ENCODE data around the gene NCAPD2.

The NCAPD2 gene, protein sequence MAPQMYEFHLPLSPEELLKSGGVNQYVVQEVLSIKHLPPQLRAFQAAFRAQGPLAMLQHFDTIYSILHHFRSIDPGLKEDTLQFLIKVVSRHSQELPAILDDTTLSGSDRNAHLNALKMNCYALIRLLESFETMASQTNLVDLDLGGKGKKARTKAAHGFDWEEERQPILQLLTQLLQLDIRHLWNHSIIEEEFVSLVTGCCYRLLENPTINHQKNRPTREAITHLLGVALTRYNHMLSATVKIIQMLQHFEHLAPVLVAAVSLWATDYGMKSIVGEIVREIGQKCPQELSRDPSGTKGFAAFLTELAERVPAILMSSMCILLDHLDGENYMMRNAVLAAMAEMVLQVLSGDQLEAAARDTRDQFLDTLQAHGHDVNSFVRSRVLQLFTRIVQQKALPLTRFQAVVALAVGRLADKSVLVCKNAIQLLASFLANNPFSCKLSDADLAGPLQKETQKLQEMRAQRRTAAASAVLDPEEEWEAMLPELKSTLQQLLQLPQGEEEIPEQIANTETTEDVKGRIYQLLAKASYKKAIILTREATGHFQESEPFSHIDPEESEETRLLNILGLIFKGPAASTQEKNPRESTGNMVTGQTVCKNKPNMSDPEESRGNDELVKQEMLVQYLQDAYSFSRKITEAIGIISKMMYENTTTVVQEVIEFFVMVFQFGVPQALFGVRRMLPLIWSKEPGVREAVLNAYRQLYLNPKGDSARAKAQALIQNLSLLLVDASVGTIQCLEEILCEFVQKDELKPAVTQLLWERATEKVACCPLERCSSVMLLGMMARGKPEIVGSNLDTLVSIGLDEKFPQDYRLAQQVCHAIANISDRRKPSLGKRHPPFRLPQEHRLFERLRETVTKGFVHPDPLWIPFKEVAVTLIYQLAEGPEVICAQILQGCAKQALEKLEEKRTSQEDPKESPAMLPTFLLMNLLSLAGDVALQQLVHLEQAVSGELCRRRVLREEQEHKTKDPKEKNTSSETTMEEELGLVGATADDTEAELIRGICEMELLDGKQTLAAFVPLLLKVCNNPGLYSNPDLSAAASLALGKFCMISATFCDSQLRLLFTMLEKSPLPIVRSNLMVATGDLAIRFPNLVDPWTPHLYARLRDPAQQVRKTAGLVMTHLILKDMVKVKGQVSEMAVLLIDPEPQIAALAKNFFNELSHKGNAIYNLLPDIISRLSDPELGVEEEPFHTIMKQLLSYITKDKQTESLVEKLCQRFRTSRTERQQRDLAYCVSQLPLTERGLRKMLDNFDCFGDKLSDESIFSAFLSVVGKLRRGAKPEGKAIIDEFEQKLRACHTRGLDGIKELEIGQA (N-terminal part only)

DNA sequence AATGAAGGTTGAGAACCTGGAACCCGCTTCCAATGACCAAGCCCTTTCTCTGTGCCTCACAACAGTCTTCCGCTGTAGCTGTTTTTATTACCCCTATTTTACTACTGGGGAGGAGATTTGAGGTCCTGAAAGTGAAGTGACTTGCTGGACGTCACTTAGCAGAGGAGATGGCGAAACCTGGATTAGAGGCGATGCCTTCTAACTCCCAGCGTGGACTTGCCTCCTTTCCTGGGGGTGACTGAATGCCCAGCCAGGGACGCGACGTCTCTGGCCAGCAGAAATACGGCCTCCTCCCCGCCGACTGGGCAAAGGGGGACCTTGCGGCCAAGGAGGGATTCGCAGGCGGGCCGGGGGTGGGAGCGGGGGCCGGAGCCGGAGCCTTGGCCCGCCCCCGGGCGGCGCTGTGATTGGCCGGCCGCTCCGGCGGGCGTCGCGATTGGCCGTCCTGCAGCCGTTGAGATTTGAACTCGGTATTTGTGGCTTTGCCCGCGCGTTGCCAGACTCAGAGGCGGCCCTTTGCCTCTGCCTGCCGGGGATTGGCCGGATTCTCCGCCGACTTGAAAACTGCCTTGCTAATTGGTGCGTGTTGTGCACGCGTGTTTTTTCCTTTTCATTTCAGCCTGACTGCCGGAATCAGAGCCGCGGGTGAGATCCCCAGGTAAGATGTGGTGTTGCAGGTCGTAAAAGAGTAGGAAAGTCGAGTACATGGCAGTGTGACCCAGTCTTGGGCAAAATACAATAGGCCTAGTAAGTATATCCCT, at the start of gene NCAPD2:
Gene NCAPD2, plus strand, starts transcription at position 606 of the 761 bp plus-strand sequence. CDS start 997 bp downstream, outside the sequence.
- DNase-seq, result peak; percentile 88 to 93

DNA sequence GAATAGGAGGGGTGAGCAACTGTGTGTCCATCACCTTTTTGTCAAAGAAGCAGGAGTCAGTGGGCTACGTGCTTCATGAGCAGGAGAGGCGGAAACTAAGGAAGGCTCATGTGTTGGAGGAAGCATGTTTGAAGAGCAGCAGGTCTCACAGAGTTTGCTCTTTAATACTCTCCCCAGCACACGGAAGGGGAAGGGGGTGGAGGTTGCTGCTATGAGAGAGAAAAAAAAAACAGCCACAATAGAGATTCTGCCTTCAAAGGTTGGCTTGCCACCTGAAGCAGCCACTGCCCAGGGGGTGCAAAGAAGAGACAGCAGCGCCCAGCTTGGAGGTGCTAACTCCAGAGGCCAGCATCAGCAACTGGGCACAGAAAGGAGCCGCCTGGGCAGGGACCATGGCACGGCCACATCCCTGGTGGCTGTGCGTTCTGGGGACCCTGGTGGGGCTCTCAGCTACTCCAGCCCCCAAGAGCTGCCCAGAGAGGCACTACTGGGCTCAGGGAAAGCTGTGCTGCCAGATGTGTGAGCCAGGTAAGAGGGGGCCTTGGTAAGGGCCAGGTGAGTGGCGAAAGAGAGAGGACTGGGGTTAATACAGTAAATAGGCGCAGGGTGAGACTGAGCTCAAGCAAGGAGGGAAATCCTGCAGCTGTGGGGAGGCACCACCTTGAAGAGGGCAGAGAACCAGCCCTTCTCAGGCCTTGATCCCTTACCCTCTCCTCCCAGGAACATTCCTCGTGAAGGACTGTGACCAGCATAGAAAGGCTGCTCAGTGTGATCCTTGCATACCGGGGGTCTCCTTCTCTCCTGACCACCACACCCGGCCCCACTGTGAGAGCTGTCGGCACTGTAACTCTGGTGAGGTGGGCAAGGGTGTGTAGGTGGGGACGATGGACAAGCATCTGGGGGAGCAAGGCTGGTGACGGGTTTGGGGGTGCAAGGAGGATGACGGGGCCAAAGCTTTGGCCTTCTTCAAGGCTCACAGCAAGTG, 48.9 kb upstream of the NCAPD2 start, which contains the start of gene CD27:
Gene CD27, plus strand, starts transcription at position 252 of the 985 bp plus-strand sequence. Its CDS starts 141 bp downstream, at position 393.
- DNase-seq, result no peak

DNA sequence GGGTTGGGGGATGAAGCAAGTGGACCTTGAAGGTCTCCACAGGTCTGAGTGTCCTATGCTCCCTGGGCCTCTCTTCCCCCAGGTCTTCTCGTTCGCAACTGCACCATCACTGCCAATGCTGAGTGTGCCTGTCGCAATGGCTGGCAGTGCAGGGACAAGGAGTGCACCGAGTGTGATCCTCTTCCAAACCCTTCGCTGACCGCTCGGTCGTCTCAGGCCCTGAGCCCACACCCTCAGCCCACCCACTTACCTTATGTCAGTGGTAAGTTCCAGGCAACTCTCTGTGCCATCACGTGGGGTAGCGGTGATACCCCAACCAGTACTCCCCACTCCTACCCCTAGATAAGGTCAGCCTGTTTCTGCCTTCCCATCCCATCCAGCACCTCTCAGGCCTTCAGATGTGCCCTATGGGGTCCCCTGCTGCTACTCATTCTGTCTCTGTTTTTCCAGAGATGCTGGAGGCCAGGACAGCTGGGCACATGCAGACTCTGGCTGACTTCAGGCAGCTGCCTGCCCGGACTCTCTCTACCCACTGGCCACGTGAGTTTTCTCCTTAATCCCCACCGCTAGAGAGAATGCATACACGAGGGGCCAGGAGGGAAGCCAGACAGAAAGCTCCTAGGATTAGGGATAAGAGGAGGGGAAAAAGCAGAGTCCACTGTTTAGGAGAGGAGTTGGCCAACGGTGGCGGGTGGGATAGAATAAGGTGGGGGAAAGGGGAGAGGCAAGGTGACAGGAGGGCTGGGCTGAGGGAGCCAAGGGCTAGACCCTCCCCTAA, 43.6 kb upstream of the NCAPD2 start:
- no peak for DNase-seq

DNA sequence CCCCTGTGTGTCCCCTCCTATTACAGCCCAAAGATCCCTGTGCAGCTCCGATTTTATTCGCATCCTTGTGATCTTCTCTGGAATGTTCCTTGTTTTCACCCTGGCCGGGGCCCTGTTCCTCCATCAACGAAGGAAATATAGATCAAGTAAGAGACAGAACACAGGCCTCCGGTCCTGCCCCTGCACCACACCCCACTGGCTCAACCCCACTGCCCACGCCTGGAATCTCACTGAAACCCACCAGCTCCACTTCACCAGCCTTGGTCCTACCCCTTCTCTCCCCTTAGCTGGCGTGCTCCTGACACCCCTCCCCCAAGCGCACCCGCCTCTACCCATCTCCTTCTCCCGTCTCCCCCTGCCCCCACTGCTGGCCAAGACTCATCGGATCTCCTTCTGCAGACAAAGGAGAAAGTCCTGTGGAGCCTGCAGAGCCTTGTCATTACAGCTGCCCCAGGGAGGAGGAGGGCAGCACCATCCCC, 43.0 kb upstream of the NCAPD2 start:
- DNase-seq, result no peak

DNA sequence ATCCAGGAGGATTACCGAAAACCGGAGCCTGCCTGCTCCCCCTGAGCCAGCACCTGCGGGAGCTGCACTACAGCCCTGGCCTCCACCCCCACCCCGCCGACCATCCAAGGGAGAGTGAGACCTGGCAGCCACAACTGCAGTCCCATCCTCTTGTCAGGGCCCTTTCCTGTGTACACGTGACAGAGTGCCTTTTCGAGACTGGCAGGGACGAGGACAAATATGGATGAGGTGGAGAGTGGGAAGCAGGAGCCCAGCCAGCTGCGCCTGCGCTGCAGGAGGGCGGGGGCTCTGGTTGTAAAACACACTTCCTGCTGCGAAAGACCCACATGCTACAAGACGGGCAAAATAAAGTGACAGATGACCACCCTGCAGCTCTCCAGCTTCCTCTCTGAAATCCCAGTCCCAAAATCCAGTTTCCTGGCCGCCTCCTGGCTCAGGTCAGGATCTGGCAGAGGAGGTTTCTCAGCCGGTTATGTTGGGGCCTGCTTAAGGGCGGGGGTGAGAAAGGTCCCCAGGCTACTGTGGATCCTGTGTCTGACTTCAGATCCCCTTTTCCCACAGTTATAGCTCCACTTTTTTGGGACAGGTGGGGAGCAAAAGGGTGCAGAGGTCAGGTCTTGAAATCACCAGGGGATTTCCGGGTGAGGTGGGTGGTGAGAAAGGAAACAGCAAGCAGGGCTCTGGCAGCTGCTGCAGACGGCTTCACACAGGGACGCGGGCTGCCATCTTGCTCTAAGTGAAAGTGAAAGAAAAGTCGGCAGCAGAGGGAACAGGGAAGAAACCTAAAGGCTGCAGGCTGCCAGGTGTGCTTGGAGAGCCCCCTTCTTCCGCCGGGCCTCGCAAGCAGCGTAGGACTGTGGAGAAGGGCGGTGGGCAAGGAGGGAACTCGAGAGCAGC, 42.3 kb upstream of the NCAPD2 start, which contains the start of gene TAPBPL:
Gene TAPBPL, plus strand, starts transcription at position 695 of the 897 bp plus-strand sequence. CDS start 207 bp downstream, outside the sequence.
- peak in 1 of 2 experiments; percentile 38 for DNase-seq

DNA sequence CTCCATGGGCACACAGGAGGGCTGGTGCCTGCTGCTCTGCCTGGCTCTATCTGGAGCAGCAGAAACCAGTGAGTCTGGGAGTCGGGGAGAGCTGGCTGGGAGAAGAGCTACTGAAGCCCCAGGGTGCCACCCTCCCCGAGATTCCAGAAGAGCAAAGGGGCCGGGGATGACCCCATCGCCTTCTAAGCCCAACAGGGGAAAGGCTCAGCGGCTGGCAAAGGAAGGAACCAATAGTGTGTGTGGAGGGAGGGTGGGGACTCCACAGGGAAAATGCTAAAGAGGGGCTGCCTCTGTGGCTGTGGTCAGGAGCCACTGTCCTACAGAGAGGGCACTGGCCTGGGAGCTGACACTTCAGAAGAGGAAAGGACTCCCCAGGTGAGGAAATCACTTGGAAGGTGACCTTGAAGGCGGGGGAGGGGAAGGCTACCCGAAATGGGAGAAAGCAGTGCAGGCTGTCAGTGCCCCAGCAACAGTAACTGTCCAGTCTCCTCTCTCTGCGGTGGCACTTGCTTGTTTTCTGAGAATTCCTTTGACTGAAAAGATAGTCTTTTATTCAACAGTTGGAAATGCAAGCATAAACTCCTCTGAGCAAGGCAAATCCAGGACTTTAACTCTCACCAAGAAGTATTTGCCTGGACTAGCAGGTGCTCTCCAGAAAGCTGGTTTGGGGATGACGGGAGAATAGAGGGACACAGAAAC, 41.5 kb upstream of the NCAPD2 start:
- no peak for DNase-seq

DNA sequence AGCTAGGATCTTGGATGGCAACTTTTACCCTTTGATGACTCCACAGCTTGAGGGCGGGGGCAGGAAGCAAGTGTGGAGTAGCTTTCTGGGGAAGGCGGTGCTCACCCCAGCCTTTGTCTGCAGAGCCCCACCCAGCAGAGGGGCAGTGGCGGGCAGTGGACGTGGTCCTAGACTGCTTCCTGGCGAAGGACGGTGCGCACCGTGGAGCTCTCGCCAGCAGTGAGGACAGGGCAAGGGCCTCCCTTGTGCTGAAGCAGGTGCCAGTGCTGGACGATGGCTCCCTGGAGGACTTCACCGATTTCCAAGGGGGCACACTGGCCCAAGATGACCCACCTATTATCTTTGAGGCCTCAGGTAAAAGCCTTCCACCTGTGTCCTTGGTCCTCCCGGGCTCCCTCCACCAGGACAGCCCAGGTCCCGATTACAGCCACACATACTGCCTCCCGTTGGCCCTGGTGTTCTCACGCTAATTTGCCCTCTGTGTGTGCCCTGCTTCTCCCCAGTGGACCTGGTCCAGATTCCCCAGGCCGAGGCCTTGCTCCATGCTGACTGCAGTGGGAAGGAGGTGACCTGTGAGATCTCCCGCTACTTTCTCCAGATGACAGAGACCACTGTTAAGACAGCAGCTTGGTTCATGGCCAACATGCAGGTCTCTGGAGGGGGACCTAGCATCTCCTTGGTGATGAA, 40.8 kb upstream of the NCAPD2 start:
- DNase-seq, result no peak

DNA sequence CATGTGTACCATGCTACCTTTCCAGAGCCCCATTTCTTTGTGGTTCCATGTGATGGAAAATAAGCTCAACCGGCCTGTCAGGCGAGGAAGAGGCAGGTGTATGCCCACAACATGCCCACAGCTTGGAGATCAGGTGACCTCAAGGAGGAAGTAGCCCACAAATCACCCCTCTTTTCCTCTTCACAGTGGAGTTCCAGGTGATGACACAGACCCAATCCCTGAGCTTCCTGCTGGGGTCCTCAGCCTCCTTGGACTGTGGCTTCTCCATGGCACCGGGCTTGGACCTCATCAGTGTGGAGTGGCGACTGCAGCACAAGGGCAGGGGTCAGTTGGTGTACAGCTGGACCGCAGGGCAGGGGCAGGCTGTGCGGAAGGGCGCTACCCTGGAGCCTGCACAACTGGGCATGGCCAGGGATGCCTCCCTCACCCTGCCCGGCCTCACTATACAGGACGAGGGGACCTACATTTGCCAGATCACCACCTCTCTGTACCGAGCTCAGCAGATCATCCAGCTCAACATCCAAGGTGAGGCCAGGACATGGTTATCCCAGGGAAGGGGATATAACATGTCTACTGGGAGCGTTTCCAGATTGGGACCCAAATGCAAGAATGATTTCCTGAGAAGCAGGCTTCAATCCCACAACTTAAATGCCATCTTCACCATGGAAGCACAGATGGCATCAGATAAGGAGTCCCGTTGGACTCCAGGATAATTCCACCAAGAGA, 36.5 kb upstream of the NCAPD2 start:
- no peak for DNase-seq

DNA sequence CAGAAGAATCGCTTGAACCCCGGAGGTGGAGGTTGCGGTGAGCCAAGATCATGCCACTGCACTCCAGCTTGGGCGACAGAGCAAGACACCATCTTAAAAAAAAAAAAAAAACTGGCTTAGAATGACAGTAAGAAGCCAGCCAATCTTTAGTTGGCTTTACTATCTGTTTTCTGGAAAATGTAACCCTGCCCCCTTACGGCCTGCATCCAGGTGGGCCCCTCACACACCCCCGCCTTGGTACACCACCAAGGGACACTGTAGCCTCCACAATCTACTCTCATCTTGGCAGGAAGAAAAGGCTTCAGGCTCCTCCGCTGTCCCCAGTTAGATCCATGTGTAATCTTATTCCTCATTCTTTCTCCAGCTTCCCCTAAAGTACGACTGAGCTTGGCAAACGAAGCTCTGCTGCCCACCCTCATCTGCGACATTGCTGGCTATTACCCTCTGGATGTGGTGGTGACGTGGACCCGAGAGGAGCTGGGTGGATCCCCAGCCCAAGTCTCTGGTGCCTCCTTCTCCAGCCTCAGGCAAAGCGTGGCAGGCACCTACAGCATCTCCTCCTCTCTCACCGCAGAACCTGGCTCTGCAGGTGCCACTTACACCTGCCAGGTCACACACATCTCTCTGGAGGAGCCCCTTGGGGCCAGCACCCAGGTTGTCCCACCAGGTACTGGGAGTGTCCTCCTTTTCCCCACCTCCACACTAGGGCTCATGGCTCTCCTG, 35.5 kb upstream of the NCAPD2 start:
- no peak for DNase-seq

DNA sequence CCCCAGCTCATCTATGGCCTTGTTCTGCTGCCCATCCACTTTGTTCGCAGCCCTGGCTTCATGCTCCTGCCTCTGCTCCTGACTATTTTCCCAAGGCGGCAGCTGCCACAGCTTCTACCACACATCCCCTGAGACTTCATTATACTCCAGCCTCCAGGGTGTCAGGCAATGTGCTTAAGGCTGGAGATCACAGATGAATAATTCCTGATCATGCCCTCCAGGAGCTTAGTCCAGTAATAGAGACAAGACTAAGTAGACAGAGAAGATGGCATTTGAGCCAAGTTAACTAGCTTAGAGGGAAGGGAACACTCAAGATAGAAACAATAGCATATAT, 34.9 kb upstream of the NCAPD2 start:
- DNase-seq, result no peak

DNA sequence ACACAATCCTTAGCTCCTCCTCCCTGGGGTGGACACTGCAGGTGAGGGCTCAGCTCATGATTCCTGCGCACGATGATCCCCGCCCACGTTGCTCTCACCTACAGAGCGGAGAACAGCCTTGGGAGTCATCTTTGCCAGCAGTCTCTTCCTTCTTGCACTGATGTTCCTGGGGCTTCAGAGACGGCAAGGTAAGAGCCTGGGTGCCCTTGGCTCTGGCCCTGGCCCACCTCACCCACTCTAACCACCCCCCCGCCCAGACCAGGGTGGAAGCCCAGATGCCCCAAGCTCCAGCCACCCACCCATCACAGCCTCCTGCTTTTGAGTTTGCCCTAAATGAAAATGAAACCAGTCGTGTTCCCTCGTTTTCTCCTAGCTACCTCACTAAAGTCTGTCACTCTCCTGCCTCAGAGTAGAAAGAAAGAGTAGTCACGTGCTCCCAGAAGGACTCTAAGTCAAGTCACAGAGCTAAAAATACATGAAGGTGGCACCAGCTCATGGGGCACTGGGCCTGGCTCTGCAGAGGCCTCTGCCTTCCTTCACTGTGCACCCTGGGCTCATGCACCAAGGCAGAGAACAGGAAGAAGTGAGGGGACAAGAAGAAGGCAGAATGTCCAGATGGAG, 33.0 kb upstream of the NCAPD2 start:
- DNase-seq, result no peak

DNA sequence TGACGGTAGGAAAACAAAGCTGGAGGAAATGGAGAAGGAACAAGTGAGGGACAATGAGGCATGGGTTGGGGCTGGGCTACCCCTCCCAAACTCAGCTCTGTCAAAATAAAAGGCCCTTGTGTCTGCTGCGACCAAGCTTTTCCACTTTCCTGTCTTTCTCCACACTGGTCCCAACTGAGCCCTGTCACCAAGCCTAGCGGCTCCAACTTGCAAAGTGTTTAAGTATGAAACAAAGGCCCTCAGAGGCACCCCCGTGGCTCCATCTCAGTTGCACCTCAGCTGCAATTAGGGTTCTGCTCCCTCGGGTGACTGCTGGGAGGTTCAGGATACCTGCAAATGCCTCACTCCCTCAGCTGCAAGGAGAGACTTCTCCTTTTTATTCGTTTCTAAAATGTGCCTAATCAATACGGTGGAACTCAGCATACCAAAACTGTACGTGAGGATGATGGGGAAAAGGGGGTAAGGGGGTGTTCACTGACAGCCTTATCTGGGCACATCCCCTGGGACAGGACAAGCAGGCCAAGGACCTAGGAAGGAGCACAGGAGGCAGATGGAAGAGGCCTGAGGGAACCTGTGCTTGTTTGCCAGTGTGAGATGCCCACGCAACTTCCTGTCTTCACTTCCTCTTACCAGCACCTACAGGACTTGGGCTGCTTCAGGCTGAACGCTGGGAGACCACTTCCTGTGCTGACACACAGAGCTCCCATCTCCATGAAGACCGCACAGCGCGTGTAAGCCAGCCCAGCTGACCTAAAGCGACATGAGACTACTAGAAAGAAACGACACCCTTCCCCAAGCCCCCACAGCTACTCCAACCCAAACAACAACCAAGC, 32.3 kb upstream of the NCAPD2 start:
- no peak for DNase-seq

DNA sequence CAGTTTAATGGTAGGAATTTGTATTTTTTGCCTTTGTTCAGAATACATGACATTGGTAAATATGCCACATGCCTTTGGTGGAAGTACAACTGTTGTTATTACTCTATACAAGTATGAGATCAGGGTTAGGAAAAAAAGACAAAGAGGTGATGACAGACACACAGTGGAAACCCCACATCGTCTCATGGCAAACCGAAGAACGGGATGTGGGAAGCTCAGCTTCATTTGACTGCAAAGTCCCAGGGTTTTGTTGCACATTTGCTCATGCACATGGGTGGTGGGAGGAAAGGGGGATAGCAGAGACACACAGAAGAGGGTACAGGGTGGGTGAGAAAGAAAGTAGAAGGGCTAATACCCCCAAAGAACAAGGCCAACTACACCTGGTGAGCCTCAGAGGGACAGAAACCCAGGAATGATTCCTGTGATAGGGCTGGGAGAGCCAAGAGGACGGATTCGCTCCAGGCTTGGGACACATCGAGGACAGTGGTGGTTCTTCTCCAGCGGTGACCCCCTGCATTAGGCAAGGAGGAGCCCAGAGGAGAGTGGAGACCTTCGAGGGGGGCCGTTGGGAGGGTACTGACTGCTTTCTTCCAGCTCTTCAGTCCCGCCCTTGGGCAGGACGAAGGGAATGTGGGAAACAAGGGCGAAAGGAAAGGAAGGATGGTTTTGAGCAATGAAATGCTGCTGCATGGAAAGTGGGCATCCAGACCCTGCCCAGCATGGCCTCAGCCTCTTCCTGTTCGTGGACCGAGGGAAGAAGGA, 31.5 kb upstream of the NCAPD2 start:
- DNase-seq, result no peak

DNA sequence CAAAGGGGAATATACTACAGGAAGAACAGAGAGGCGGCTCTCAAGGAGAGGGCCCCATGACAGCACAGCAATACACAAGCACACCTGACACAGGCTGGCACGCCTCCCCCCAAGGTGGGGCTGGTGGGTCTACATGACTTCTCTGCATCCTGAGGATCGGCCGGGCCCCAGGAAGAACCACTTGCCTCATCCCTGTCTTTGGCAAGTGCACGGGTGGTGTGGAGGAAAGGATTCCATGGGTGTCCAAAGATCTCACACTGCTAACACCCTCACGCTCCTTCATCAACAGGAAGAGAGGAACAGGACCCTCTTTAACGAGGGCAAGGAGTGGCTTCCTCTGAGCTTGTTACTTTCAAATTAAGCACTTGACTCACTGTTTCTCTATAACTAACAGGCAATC, 30.7 kb upstream of the NCAPD2 start:
- DNase-seq, result no peak

Data from cerebellar nuclear complex (tissue), 1 donor.